DOHH2 (cell line): Measurements from ENCODE around the gene PDE6B.
"Not testable (repeated sequence)": the region's sequence is repeated elsewhere in the genome, so short reads cannot be mapped to it uniquely, and the experiment has no call there.

Experiments
- CTCF ChIP-seq: fragments of 200-600 bp; sonication (generic); IDR thresholded peaks from one replicate; pipeline ENCODE4 v1.5.1; 2014; ENCODE audit warnings: antibody characterized with exemption, mild to moderate bottlenecking, low read depth, low read length; ENCODE audit not compliant: poor library complexity, severe bottlenecking
- EZH2phosphoT487 ChIP-seq: fragments of 200-600 bp; sonication (generic); IDR thresholded peaks from 2 replicates; pipeline ENCODE4 v1.6.1; 2017; ENCODE audit warnings: borderline replicate concordance, mild to moderate bottlenecking, antibody characterized with exemption, low read length, moderate library complexity, mixed read lengths

- not testable (repeated sequence) for TF ChIP-seq CTCF, EZH2phosphoT487
Measured at GRCh38 chr4:668219-668618, 42.8 kb downstream of the PDE6B start.
